ENCODE data around the gene FERMT3. TPM values are rescaled to one million over a fixed set of nuclear protein-coding genes. Genes with fewer than 3 reads are reported as not detected.

FERMT3 gene
- total RNA-seq, 1 experiment from 2014 or later = 10.6 TPM

DNA sequence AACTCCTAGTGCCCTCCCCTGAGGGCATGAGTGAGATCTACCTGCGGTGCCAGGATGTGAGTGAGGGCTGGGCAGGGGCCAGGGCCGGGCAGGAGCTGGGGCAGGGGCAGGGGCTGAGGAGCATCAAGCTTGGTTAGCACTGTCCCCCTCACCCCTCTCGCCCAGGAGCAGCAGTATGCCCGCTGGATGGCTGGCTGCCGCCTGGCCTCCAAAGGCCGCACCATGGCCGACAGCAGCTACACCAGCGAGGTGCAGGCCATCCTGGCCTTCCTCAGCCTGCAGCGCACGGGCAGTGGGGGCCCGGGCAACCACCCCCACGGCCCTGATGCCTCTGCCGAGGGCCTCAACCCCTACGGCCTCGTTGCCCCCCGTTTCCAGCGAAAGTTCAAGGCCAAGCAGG, 13.8 kb downstream of the FERMT3 start:
- Histone ChIP-seq H2BK5ac (ENCODE audit: insufficient read length, low read length) (no peak overlapping the region), H2BK20ac (ENCODE audit: low read depth, low read length, poor library complexity, severe bottlenecking) (no peak overlapping the region), H3K79me2 (ENCODE audit: insufficient read depth, low read length) (no peaks in the 10 kb centered on the region), H2AK5ac (ENCODE audit: insufficient read length, low read length) (no peak overlapping the region), H3K4me1 (ENCODE audit: insufficient read depth, low read length) (no peaks in the 10 kb centered on the region), H3K27me3 (ENCODE audit: insufficient read depth, low read length) (no peaks in the 10 kb centered on the region), H2BK120ac (ENCODE audit: low read depth, low read length, poor library complexity, severe bottlenecking) (no peak overlapping the region), H3K79me1 (ENCODE audit: insufficient read depth, low read depth, low read length, poor library complexity, severe bottlenecking) (no peaks in the 10 kb centered on the region), H3K9ac (ENCODE audit: extremely low read depth, insufficient read length, low read length) (no peak overlapping the region), H3K23me2 (ENCODE audit: insufficient read length, low read depth, low read length, poor library complexity, severe bottlenecking) (no peaks in the 10 kb centered on the region), H3K4me2 (ENCODE audit: insufficient read depth, insufficient read length, low read length) (no peak overlapping the region), H3K27ac (ENCODE audit: insufficient read length, low read depth, low read length) (no peak overlapping the region), H4K5ac (ENCODE audit: insufficient read length, low read depth, low read length) (no peak overlapping the region), H3K23ac (ENCODE audit: insufficient read length, low read depth, low read length) (no peak overlapping the region), H3K4ac (ENCODE audit: low read depth, low read length) (no peak overlapping the region), H4K20me1 (ENCODE audit: control insufficient read depth, insufficient read depth, insufficient read length) (no peaks in the 10 kb centered on the region), H4K8ac (replicated peaks; ENCODE audit: insufficient read length, low read depth, low read length) (no peak overlapping the region), H4K91ac (ENCODE audit: insufficient read length, low read depth, low read length) (no peak overlapping the region), H2BK15ac (ENCODE audit: low read depth, low read length) (no peak overlapping the region), H3K14ac (ENCODE audit: insufficient read depth, low read length) (no peak overlapping the region), H3K56ac (ENCODE audit: insufficient read length, low read depth, low read length) (no peak overlapping the region), H3T11ph (ENCODE audit: low read length) (no peak overlapping the region), H3K18ac (ENCODE audit: insufficient read length, low read depth, low read length) (no peak overlapping the region), H2AFZ (ENCODE audit: low read length) (no peak overlapping the region), H3K9me3 (ENCODE audit: control insufficient read depth, low read depth, low read length) (no peaks in the 10 kb centered on the region), H2BK12ac (ENCODE audit: insufficient read length, low read depth, low read length) (no peak overlapping the region)
- WGBS (ENCODE audit: extremely low coverage, insufficient read length, low lambda C conversion rate) = no CpG with 5 or more reads among the region's 17 CpGs
- Mint-ChIP-seq H3K27me3 (ENCODE audit: low read depth) (no peaks in the 10 kb centered on the region; the same call in 1 of the 2 replicates), H3K4me1 (peaks cover 6 to 9% of the 10 kb centered on the region in 2 experiments), H3K27ac (peak overlapping the region in 1 of 3 experiments; percentile 28; a peak in 1 of 7 replicates), H3K36me3 (ENCODE audit: insufficient read depth in 1 of 3, low read depth in 3 of 3) (peaks cover 0 to 39% (median 17%) of the 10 kb centered on the region in 3 experiments; a peak in 5 of 7 replicates), H3K4me3 (no peak overlapping the region), H3K9me3 (no peaks in the 10 kb centered on the region)
- DNase-seq = no peak
- TF ChIP-seq, protein P1, sequence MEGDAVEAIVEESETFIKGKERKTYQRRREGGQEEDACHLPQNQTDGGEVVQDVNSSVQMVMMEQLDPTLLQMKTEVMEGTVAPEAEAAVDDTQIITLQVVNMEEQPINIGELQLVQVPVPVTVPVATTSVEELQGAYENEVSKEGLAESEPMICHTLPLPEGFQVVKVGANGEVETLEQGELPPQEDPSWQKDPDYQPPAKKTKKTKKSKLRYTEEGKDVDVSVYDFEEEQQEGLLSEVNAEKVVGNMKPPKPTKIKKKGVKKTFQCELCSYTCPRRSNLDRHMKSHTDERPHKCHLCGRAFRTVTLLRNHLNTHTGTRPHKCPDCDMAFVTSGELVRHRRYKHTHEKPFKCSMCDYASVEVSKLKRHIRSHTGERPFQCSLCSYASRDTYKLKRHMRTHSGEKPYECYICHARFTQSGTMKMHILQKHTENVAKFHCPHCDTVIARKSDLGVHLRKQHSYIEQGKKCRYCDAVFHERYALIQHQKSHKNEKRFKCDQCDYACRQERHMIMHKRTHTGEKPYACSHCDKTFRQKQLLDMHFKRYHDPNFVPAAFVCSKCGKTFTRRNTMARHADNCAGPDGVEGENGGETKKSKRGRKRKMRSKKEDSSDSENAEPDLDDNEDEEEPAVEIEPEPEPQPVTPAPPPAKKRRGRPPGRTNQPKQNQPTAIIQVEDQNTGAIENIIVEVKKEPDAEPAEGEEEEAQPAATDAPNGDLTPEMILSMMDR (conservative IDR thresholded peaks at IDR 0.05) = no peak
